AG04450 (cell line): ENCODE measurements around the gene SLC4A2. TPM values are rescaled to one million over a fixed set of nuclear protein-coding genes. Genes with fewer than 3 reads are reported as not detected.

Experiments
- CTCF ChIA-PET: fragments of 300-600, 350-600 bp; formaldehyde crosslinking; extraction: SDS; loops from one replicate; lab custom pipeline; 2022; ENCODE audit warnings: antibody characterized with exemption, inconsistent platforms; lab: Charles Lee
- POLR2A ChIA-PET: fragments of 350-600 bp; formaldehyde crosslinking; extraction: SDS; loops from one replicate; lab custom pipeline; 2021; ENCODE audit warnings: antibody characterized with exemption, inconsistent platforms; lab: Yijun Ruan, JAX
- DNase-seq: peaks from one replicate; pipeline ENCODE4 v3.0.0-alpha.2; 2011; ENCODE audit warnings: low read depth, low spot score
- H3K27ac ChIP-seq: one replicate; pipeline ENCODE4 v1.5.1; 2012; ENCODE audit warnings: low read depth, low read length, control low read depth
- H3K27me3 ChIP-seq: one replicate; pipeline ENCODE4 v1.6.0; 2012; ENCODE audit warnings: low read length; ENCODE audit not compliant: control insufficient read depth, insufficient read depth
- H3K4me3 ChIP-seq: 2 replicates; pipeline ENCODE4 v1.5.1; 2011; ENCODE audit warnings: mild to moderate bottlenecking, low read depth, low read length, control low read depth
- H3K9me3 ChIP-seq: 2 replicates; pipeline ENCODE4 v1.5.1; 2012; ENCODE audit warnings: low read length; ENCODE audit not compliant: control insufficient read depth, insufficient read depth
- polyA plus RNA-seq: library from polyadenylated mRNA; depleted of rRNA; stranded (reverse); fragments of >200 nt; gene quantifications from 2 replicates; pipeline ENCODE4 v1.2.3, GENCODE V29; 2011
- TF ChIP-seq, protein P1 (sequence below): IDR thresholded peaks from 2 replicates; pipeline ENCODE4 v1.5.1; 2011; ENCODE audit warnings: low read depth, low read length, control low read depth, inconsistent platforms

The SLC4A2 gene
- polyA plus RNA-seq, 1 experiment = 40.5 TPM

DNA sequence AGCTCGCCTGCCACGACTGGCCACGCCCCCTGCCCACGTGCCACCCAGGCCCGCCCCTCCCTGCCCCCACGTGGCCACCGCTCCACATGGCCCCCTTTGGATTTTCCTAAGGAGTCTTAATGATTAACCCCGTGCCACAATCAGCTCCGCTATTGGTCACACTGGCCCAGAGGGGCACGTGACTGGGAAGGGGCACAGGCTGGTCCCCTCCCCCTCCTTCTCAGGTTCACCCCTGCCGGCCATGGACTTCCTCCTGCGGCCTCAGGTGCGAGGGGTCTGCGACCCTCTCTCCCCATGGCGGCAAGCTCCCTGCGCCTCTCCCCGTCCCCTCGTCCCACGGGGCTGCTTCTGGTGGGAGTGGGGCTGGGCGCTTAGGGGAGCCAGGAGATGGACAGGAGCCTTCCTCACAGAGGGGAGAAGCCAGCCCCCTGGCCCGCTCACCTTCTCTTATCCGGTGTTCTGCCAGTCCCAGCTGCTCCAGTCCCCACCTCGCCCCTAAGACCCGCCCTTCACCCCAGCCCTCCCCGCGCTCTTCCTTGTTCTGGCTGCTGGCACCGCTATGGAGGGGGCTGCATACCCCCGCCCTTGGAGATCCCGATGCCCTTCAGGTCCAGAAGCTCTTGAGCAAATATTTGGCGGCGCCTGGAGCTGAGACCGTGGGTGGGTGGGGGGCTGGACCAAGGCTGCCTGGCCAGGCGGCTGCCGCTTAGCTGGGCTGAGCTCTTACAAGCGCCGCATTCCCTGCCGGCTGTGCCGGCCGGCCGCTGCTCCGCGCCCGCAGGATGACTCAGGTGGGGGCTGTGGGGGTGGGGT, 3.2 kb downstream of the SLC4A2 start:
- POLR2A ChIA-PET = interaction anchor here (0.6 to 2.0 kb wide), 6 partner anchors 18 to 52 kb away, joined by 3 to 9 read pairs (median 4); partner anchors contain the start of genes ABCB8, AGAP3 and FASTK
- TF ChIP-seq, protein P1, sequence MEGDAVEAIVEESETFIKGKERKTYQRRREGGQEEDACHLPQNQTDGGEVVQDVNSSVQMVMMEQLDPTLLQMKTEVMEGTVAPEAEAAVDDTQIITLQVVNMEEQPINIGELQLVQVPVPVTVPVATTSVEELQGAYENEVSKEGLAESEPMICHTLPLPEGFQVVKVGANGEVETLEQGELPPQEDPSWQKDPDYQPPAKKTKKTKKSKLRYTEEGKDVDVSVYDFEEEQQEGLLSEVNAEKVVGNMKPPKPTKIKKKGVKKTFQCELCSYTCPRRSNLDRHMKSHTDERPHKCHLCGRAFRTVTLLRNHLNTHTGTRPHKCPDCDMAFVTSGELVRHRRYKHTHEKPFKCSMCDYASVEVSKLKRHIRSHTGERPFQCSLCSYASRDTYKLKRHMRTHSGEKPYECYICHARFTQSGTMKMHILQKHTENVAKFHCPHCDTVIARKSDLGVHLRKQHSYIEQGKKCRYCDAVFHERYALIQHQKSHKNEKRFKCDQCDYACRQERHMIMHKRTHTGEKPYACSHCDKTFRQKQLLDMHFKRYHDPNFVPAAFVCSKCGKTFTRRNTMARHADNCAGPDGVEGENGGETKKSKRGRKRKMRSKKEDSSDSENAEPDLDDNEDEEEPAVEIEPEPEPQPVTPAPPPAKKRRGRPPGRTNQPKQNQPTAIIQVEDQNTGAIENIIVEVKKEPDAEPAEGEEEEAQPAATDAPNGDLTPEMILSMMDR = no peak
- no peak for DNase-seq

GRCh38 chr7:151063212-151063561, 3.8 kb downstream of the SLC4A2 start:
- ChIA-PET CTCF (interaction anchor here (0.7 to 1.8 kb wide), 5 partner anchors 15 to 101 kb away, joined by 3 to 11 read pairs (median 5); partner anchors contain the start of gene ASIC3), POLR2A (interaction anchor here (0.6 to 2.0 kb wide), 4 partner anchors 17 to 53 kb away, joined by 3 to 9 read pairs (median 4); partner anchors contain the start of genes ABCB8, AGAP3 and FASTK)
- DNase-seq = no peak
- Histone ChIP-seq H3K9me3 (no peaks in the 10 kb centered on the region; the same call in 1 of the 2 replicates), H3K27me3 (no peaks in the 10 kb centered on the region), H3K27ac (peak overlapping the region; percentile 77), H3K4me3 (peak overlapping the region; percentile 10; the same call in 1 of the 2 replicates)
- TF ChIP-seq, protein P1 = no peak

More for the DNA sequence above, 3.2 kb downstream of the SLC4A2 start:
- no peaks in the 10 kb centered on the region; the same call in 1 of the 2 replicates for H3K9me3 ChIP-seq
- H3K27ac ChIP-seq = peak overlapping the region; percentile 77
- CTCF ChIA-PET = interaction anchor here (0.7 to 1.8 kb wide), 5 partner anchors 14 to 100 kb away, joined by 3 to 11 read pairs (median 5); partner anchors contain the start of gene ASIC3
- H3K27me3 ChIP-seq = no peaks in the 10 kb centered on the region
- peak overlapping the region; percentile 27 for H3K4me3 ChIP-seq

DNA sequence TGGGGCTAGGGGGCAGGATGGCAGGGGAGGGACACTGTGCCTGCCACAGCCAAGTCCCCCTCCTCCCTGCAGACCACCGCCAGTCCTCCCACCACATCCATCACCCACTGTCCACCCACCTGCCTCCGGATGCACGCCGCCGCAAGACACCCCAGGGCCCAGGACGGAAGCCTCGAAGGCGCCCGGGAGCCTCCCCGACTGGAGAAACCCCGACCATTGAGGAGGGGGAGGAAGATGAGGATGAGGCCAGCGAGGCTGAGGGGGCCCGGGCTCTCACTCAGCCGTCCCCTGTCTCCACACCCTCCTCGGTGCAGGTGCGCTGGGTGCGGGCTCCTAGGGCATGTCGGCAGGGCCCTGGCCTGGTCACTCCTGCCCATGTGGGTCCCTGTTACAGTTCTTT, 5.1 kb downstream of the SLC4A2 start:
- TF ChIP-seq, protein P1 = no peak
- no peak overlapping the region for H3K27ac ChIP-seq
- ChIA-PET POLR2A (interaction anchor here (2.0 kb wide), 1 partner anchor 16 kb away, joined by 9 read pairs; the partner anchor contains the start of gene FASTK), CTCF (no interaction called here)
- DNase-seq = no peak
- H3K4me3 ChIP-seq = no peak overlapping the region
- H3K27me3 ChIP-seq = no peaks in the 10 kb centered on the region
- no peaks in the 10 kb centered on the region; the same call in 1 of the 2 replicates for H3K9me3 ChIP-seq

DNA sequence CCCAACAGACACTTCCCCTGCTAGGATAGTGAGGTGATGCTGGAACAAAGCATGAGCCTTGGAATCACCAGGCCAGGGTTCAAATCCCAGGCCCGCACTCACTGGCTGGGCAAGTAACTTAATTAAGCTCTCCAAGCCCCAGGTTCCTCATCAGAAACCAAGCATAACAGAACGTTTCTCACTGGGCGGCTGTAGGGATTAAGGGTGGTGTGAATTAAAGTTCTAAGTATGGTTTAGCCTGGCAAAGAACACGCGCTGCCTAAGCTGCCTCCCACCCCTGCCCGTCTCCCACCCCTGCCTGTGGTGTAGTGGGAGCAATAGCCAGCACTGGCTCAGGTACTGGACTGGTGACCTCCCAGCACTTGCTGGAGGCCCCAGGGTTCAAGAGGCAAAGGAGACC, 5.6 kb downstream of the SLC4A2 start:
- DNase-seq = no peak
- no peak overlapping the region for H3K4me3 ChIP-seq
- no peak overlapping the region for H3K27ac ChIP-seq
- ChIA-PET POLR2A (no interaction called here), CTCF (interaction anchor here (0.6 kb wide), 1 partner anchor 41 kb away, joined by 3 read pairs; the partner anchor contains the start of gene ATG9B)
- H3K27me3 ChIP-seq = no peaks in the 10 kb centered on the region
- no peaks in the 10 kb centered on the region; the same call in 1 of the 2 replicates for H3K9me3 ChIP-seq
- TF ChIP-seq, protein P1 = no peak

- Histone ChIP-seq H3K4me3 (no peak overlapping the region), H3K9me3 (no peaks in the 10 kb centered on the region; the same call in 1 of the 2 replicates), H3K27ac (no peak overlapping the region), H3K27me3 (no peaks in the 10 kb centered on the region)
- CTCF ChIA-PET = interaction anchor here (0.6 kb wide), 1 partner anchor 41 kb away, joined by 3 read pairs; the partner anchor contains the start of gene ATG9B
- POLR2A ChIA-PET = no interaction called here
- no peak for DNase-seq
- TF ChIP-seq, protein P1 = no peak
Observed at GRCh38 chr7:151065516-151065915, 6.1 kb downstream of the SLC4A2 start.
